GM13977 (cell line): ENCODE results near the gene SEMA3B.
"Not testable (repeated sequence)": the region's sequence is repeated elsewhere in the genome, so short reads cannot be mapped to it uniquely, and the experiment has no call there.

ENCODE experiments used
- DNase-seq: peaks from one replicate; pipeline ENCODE4 v3.0.0; 2012; ENCODE audit warnings: low spot score
- CTCF ChIP-seq: IDR thresholded peaks from 2 replicates; pipeline ENCODE4 v1.5.1; 2012; ENCODE audit warnings: mild to moderate bottlenecking, control low read depth; ENCODE audit not compliant: insufficient read depth; ENCODE audit errors: extremely low read depth, missing control alignments
- in situ Hi-C: fragments of 300-500 bp; cut with MboI; formaldehyde crosslinking; loops from one replicate; pipeline ENCODE4 v1.12.0; 2022; ENCODE audit warnings: low sequenced_read_pairs, low pct_unique_long_range_greater_than_20kb, mixed read lengths, inconsistent platforms; ENCODE audit not compliant: unreplicated experiment

The SEMA3B gene

GRCh38 chr3:50300681-50301254, 31.8 kb downstream of the SEMA3B start:
- no peak for TF ChIP-seq CTCF
- in situ Hi-C loops, result no loop called here
- DNase-seq, result no peak

DNA sequence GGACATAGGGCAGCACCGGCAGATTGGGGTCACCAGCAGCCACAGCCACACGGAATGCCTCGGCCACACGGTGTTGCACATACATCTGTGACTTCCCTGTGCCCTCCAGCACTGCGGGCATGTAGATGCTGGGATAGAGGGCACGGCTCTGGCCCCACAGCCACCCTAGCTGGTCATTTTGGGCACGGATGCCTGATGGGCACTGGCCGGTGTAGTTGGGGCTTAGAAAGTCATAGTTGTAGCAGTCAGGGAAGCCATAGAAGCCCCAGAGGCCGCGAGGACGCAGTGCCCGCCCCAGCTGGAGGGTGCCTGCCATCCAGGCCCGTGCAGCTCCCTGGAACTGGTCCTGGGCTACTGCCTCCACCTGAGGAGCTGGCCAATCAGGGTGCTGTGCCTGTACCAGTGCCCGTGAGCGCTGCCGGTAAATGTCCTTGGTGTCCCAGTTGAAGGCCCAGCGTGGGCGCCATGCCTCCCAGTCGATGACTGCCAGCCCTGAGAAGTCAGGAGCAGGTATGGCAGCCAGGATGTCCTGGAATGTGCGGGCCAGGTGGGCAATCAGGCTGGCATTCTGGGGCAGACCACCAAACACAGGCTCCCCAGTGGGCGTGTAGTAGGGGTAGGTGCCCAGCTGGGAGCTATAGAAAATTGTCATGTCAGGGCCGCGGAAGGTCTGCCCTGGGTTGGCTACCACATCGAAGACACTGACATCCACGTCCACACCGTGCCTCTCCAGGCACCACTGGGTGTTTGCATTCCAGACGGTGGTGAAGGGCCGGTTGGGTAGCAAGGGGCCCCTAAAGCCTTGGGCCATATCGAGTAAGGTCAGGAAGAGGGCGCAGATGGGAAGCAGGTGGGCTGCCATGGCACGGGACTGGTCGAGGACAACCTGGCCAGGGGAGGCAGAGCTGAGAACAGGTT, 33.4 kb downstream of the SEMA3B start:
- TF ChIP-seq CTCF, result no peak
- in situ Hi-C loops, result no loop called here
- DNase-seq, result no peak

GRCh38 chr3:50303013-50303815, 34.3 kb downstream of the SEMA3B start, which contains the start of gene HYAL1:
TSS of gene HYAL1 (minus strand) at chr3:50303574. CDS start at chr3:50302956, 618 bp downstream.
- no peak for TF ChIP-seq CTCF
- in situ Hi-C loops, result no loop called here
- no peak for DNase-seq

GRCh38 chr3:50304601-50305000, 35.7 kb downstream of the SEMA3B start:
- no peak for DNase-seq
- no peak for TF ChIP-seq CTCF
- in situ Hi-C loops, result no loop called here

- DNase-seq, in situ Hi-C loops: not testable (repeated sequence)
These were observed 43.1 kb downstream of the SEMA3B start for GRCh38 chr3:50312041-50312440.

DNA sequence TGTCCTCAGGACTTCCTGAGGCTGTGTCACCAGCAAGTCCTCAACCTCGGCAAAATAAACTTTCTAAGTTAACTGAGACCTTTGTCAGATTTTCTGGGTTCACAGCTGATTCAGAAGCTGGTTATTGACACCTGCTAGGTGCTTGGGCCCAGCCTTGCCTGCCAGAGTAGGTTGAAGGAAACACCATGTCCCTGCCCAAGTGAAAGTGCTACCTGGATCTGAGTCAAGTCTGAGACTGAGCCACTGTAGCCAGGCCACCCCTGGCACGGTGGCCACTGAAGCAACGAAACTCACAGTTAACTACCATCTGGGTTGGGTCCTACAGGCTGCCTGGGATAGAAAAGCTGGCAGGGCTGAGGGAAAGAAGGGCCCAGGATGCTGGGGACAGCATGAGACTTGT, 45.4 kb downstream of the SEMA3B start:
- TF ChIP-seq CTCF, result no peak
- in situ Hi-C loops, result no loop called here
- DNase-seq, result no peak
